IMR-90 (cell line): Measurements from ENCODE around the gene ENO2.

Source experiments
- BHLHE40 ChIP-seq: fragments of 150-350 bp; IDR thresholded peaks from 2 replicates; pipeline ENCODE4 v1.6.1; 2016; ENCODE audit warnings: mild to moderate bottlenecking, low read depth, low read length
- CHD1 ChIP-seq: IDR thresholded peaks from 2 replicates; pipeline ENCODE4 v1.6.1; 2012; ENCODE audit warnings: low read depth, low read length, improper control_type of control experiment
- FOS ChIP-seq: fragments of 150-350 bp; IDR thresholded peaks from 2 replicates; pipeline ENCODE4 v1.6.1; 2016; ENCODE audit warnings: low read depth, low read length
- MAFK ChIP-seq: IDR thresholded peaks from 2 replicates; pipeline ENCODE4 v1.6.1; 2012; ENCODE audit warnings: low read depth, low read length, improper control_type of control experiment
- MAZ ChIP-seq: IDR thresholded peaks from 2 replicates; pipeline ENCODE4 v1.6.1; 2012; ENCODE audit warnings: low read depth, mild to moderate bottlenecking, low read length, improper control_type of control experiment, moderate library complexity, borderline replicate concordance
- MXI1 ChIP-seq: IDR thresholded peaks from 2 replicates; pipeline ENCODE4 v1.6.1; 2012; ENCODE audit warnings: low read depth, mild to moderate bottlenecking, low read length, moderate library complexity, borderline replicate concordance
- NFE2L2 ChIP-seq: fragments of 150-350 bp; IDR thresholded peaks from 2 replicates; pipeline ENCODE4 v1.6.1; 2016; ENCODE audit warnings: low read depth, mild to moderate bottlenecking, low read length
- POLR2A ChIP-seq: IDR thresholded peaks from 2 replicates; pipeline ENCODE4 v1.6.1; 2012; ENCODE audit warnings: mild to moderate bottlenecking, low read depth, low read length
- RAD21 ChIP-seq: IDR thresholded peaks from 2 replicates; pipeline ENCODE4 v1.6.1; 2012; ENCODE audit warnings: low read length, improper control_type of control experiment
- RFX5 ChIP-seq: IDR thresholded peaks from 2 replicates; pipeline ENCODE4 v1.8.0; 2012; ENCODE audit warnings: low read depth, mild to moderate bottlenecking, low read length, moderate library complexity
- SMC3 ChIP-seq: fragments of 150-350 bp; IDR thresholded peaks from 2 replicates; pipeline ENCODE4 v1.6.1; 2016; ENCODE audit warnings: low read depth, mild to moderate bottlenecking, antibody characterized with exemption, low read length, moderate library complexity
- TF ChIP-seq, protein P1 (sequence below): conservative IDR thresholded peaks from 2 replicates; pipeline ENCODE4 v1.5.1; 2012; ENCODE audit warnings: mild to moderate bottlenecking, low read depth, low read length, improper control_type of control experiment
- TF ChIP-seq, protein P2 (sequence below): fragments of 150-350 bp; IDR thresholded peaks from 2 replicates; pipeline ENCODE4 v1.6.1; 2016; ENCODE audit warnings: low read depth, mild to moderate bottlenecking, low read length, moderate library complexity, borderline replicate concordance
- TF ChIP-seq, protein P3 (sequence below): fragments of 150-350 bp; IDR thresholded peaks from 2 replicates; pipeline ENCODE4 v1.6.1; 2017; ENCODE audit warnings: mild to moderate bottlenecking, antibody characterized with exemption, low read length, low read depth

DNA sequence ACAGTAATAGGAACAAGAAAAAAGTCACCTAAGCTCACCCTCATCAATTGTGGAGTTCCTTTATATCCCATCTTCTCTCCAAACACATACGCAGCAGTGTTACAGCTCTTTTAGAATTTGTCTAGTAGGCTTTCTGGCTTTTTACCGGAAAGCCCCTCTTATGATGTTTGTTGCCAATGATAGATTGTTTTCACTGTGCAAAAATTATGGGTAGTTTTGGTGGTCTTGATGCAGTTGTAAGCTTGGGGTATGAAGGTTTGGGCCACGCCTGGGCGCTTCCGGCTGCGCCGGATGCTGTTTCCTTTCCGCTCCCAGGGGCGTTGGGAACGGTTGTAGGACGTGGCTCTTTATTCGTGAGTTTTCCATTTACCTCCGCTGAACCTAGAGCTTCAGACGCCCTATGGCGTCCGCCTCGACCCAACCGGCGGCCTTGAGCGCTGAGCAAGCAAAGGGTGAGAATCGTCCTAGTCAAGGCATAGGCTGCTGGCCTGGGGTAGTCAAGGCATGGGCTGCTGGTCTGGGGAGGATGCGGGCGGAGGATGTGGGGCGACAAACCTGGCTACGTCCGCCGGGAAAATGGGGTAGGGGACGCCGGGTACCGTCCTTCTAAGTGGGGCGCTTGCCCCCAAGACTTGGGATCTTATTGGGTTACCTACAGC is 29.5 kb downstream of the ENO2 start, which contains the start of the genes C12orf57 and RNU7-1:
- TF ChIP-seq, protein P1, sequence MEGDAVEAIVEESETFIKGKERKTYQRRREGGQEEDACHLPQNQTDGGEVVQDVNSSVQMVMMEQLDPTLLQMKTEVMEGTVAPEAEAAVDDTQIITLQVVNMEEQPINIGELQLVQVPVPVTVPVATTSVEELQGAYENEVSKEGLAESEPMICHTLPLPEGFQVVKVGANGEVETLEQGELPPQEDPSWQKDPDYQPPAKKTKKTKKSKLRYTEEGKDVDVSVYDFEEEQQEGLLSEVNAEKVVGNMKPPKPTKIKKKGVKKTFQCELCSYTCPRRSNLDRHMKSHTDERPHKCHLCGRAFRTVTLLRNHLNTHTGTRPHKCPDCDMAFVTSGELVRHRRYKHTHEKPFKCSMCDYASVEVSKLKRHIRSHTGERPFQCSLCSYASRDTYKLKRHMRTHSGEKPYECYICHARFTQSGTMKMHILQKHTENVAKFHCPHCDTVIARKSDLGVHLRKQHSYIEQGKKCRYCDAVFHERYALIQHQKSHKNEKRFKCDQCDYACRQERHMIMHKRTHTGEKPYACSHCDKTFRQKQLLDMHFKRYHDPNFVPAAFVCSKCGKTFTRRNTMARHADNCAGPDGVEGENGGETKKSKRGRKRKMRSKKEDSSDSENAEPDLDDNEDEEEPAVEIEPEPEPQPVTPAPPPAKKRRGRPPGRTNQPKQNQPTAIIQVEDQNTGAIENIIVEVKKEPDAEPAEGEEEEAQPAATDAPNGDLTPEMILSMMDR: no peak
- TF ChIP-seq MAZ: no peak
- TF ChIP-seq SMC3: no peak
- TF ChIP-seq RFX5: no peak
- TF ChIP-seq POLR2A: peak; percentile 99
- TF ChIP-seq BHLHE40: no peak
- TF ChIP-seq MAFK: peak; percentile 1; the same call in 1 of the 2 replicates
- no peak for TF ChIP-seq RAD21
- TF ChIP-seq, protein P2, sequence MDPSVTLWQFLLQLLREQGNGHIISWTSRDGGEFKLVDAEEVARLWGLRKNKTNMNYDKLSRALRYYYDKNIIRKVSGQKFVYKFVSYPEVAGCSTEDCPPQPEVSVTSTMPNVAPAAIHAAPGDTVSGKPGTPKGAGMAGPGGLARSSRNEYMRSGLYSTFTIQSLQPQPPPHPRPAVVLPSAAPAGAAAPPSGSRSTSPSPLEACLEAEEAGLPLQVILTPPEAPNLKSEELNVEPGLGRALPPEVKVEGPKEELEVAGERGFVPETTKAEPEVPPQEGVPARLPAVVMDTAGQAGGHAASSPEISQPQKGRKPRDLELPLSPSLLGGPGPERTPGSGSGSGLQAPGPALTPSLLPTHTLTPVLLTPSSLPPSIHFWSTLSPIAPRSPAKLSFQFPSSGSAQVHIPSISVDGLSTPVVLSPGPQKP: no peak
- 0 out of 2 replicates have a peak, but pooled peaks have one; percentile 11 for TF ChIP-seq NFE2L2
- no peak for TF ChIP-seq MXI1
- TF ChIP-seq, protein P3, sequence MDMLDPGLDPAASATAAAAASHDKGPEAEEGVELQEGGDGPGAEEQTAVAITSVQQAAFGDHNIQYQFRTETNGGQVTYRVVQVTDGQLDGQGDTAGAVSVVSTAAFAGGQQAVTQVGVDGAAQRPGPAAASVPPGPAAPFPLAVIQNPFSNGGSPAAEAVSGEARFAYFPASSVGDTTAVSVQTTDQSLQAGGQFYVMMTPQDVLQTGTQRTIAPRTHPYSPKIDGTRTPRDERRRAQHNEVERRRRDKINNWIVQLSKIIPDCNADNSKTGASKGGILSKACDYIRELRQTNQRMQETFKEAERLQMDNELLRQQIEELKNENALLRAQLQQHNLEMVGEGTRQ: no peak
- TF ChIP-seq FOS: no peak
- TF ChIP-seq CHD1: no peak
